WI38 (cell line): Measurements from ENCODE around the gene ANKRD31.

Source experiments
- H3K4me3 ChIP-seq: 2 replicates; pipeline ENCODE4 v1.5.1; 2011; ENCODE audit warnings: low read depth, mild to moderate bottlenecking, control low read depth, low read length
- TF ChIP-seq, protein P1 (sequence below): IDR thresholded peaks from 2 replicates; pipeline ENCODE4 v1.5.1; 2012; ENCODE audit warnings: low read depth, mild to moderate bottlenecking, control low read depth, low read length

Gene ANKRD31

DNA sequence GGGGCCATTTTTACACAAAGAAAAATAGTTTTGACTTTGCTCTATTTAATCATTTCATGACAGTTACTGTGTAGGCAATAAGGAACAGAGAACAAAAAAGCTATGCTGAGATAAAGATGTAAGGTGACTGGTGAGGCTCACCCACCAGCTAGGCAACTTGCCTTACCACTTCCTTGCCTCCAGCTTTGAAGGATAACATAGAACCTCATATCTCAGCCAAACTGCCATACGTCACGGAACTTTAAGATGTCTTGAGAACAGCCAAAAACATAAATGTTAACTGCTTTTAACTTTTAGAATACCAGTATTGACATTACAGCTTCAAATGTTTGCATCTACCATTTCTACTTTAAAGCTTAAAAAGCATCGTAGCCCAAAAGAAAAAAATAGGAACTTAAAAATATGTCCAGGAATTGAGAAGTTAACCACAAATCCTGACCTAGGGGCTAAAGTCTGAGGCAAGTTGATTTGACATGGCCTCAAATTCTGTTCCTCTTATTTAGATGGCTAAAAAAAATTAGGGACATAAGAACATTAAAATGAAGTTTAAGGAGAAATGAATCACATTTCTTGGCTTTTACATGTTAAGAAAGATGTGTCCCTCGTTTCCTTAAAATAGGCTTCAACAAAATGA, 176.6 kb downstream of the ANKRD31 start:
- H3K4me3 ChIP-seq = no peak overlapping the region
- TF ChIP-seq, protein P1, sequence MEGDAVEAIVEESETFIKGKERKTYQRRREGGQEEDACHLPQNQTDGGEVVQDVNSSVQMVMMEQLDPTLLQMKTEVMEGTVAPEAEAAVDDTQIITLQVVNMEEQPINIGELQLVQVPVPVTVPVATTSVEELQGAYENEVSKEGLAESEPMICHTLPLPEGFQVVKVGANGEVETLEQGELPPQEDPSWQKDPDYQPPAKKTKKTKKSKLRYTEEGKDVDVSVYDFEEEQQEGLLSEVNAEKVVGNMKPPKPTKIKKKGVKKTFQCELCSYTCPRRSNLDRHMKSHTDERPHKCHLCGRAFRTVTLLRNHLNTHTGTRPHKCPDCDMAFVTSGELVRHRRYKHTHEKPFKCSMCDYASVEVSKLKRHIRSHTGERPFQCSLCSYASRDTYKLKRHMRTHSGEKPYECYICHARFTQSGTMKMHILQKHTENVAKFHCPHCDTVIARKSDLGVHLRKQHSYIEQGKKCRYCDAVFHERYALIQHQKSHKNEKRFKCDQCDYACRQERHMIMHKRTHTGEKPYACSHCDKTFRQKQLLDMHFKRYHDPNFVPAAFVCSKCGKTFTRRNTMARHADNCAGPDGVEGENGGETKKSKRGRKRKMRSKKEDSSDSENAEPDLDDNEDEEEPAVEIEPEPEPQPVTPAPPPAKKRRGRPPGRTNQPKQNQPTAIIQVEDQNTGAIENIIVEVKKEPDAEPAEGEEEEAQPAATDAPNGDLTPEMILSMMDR = no peak

- TF ChIP-seq, protein P1 = no peak
- H3K4me3 ChIP-seq = no peak overlapping the region
Measured at GRCh38 chr5:75058986-75059535, 177.6 kb downstream of the ANKRD31 start.

- no peak overlapping the region for H3K4me3 ChIP-seq
- TF ChIP-seq, protein P1 = no peak
Measured at GRCh38 chr5:75057561-75057960, 179.1 kb downstream of the ANKRD31 start.

DNA sequence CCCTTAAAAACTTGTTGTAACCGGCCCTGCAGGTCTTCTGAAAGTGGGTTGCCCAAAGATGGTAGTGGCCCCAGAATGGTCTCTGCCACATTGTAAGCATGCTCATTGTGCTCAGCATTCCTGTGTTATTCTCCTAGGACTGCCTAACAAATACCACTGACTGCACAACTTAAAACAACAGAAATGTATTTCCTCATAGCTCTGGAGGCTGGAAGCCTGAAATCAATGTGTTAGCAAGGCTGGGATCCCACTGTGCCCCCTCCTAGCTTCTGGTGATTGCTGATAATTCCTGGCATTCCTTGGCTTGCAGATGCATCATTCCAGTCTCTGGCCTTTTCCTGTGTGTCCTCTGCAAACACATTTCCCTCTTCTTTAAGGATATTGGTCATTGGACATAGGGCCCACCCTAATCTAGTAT, 180.9 kb downstream of the ANKRD31 start:
- H3K4me3 ChIP-seq = no peak overlapping the region
- TF ChIP-seq, protein P1 = no peak

- TF ChIP-seq, protein P1 = no peak
- H3K4me3 ChIP-seq = peak overlapping the region; percentile 70
Measured at GRCh38 chr5:75054134-75054930, 182.3 kb downstream of the ANKRD31 start.

- TF ChIP-seq, protein P1 = no peak
- H3K4me3 ChIP-seq = peak overlapping the region; percentile 70
Measured at GRCh38 chr5:75053304-75054133, 183.2 kb downstream of the ANKRD31 start.
